Brain microvascular endothelial cell (primary cell): ENCODE measurements around the gene COL23A1.

Experiments used
- DNase-seq: peaks from one replicate; pipeline ENCODE4 v3.0.0-alpha.2; 2020
- H3K27ac ChIP-seq: fragments of 250-450 bp; sonication (Bioruptor Pico); 2 replicates; pipeline ENCODE4 v1.5.1; 2020; ENCODE audit warnings: mild to moderate bottlenecking, moderate library complexity
- H3K27me3 ChIP-seq: fragments of 250-450 bp; sonication (Bioruptor Pico); replicated peaks from 2 replicates; pipeline ENCODE4 v1.5.1; 2020; ENCODE audit warnings: mild to moderate bottlenecking
- H3K36me3 ChIP-seq: fragments of 250-450 bp; sonication (Bioruptor Pico); replicated peaks from 2 replicates; pipeline ENCODE4 v1.5.1; 2020; ENCODE audit warnings: mild to moderate bottlenecking
- H3K4me3 ChIP-seq: 2 replicates; pipeline ENCODE4 v1.5.1; 2011; ENCODE audit warnings: low read depth, mild to moderate bottlenecking, control low read depth, low read length, moderate library complexity
- CTCF ChIP-seq: IDR thresholded peaks from 2 replicates; pipeline ENCODE4 v1.5.1; 2011; ENCODE audit warnings: low read depth, mild to moderate bottlenecking, moderate library complexity, low read length, control low read depth, inconsistent platforms; ENCODE audit errors: missing control alignments
- in situ Hi-C: cut with HindIII; loops from 2 replicates; pipeline ENCODE4 v1.10.0; 2017; ENCODE audit warnings: low sequenced_read_pairs, low pct_ligation_motif_present

The COL23A1 gene

DNA sequence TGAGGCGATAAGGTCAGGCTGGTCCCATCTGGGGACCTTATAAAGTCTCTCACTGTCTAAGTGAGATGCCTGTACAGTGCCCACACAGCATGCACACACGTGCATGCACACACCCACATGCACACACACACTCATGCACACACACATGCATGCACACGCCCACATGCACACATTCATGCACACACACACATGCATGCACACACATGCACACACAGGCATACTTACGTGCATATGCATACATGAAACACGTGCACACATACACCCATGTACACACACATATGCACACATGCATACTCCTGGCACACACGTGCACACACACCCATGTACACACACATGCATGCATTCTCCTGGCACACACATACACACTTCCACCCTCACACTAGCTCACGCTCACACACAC lies 12.2 kb downstream of the COL23A1 start:
- TF ChIP-seq CTCF, result no peak
- no peak for DNase-seq
- peaks cover 8% of the 10 kb centered on the region for H3K27me3 ChIP-seq
- H3K27ac ChIP-seq, result no peak overlapping the region
- no peak overlapping the region for H3K4me3 ChIP-seq
- no peaks in the 10 kb centered on the region for H3K36me3 ChIP-seq
- in situ Hi-C loops, result no loop called here

GRCh38 chr5:178577376-178577839 lies 12.8 kb downstream of the COL23A1 start:
- in situ Hi-C loops, result no loop called here
- H3K27ac ChIP-seq, result no peak overlapping the region
- no peak for DNase-seq
- no peak for TF ChIP-seq CTCF
- H3K36me3 ChIP-seq, result no peaks in the 10 kb centered on the region
- H3K4me3 ChIP-seq, result no peak overlapping the region
- H3K27me3 ChIP-seq, result peaks cover 8% of the 10 kb centered on the region

- peaks cover 8% of the 10 kb centered on the region for H3K27me3 ChIP-seq
- no peak for TF ChIP-seq CTCF
- in situ Hi-C loops, result no loop called here
- H3K4me3 ChIP-seq, result no peak overlapping the region
- no peak for DNase-seq
- H3K36me3 ChIP-seq, result no peaks in the 10 kb centered on the region
- no peak overlapping the region for H3K27ac ChIP-seq
Observed at GRCh38 chr5:178576591-178577351, 13.4 kb downstream of the COL23A1 start.

- no peak for DNase-seq
- H3K36me3 ChIP-seq, result no peaks in the 10 kb centered on the region
- no peak overlapping the region for H3K4me3 ChIP-seq
- TF ChIP-seq CTCF, result no peak
- no peak overlapping the region for H3K27ac ChIP-seq
- in situ Hi-C loops, result no loop called here
- peaks cover 8% of the 10 kb centered on the region for H3K27me3 ChIP-seq
Observed at GRCh38 chr5:178573216-178573615, 17.0 kb downstream of the COL23A1 start.

DNA sequence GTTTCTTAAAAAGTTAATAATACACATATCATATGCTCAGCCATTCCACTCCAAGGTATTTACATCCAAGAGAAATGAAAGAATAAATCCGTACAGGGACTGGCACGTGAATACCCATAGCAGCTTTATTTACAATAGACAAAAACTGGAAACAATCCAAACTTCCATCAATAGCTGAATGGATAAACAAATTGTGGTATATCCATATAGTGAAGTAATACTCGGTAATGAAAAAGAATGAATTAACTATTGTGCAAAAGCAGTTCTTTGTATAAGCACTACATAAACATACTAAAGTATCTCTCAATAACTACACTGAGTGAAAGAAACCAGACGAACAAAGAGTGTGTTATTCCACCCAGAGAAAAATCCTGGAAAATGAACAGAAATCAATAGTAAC lies 17.6 kb downstream of the COL23A1 start:
- H3K36me3 ChIP-seq, result no peaks in the 10 kb centered on the region
- no peak overlapping the region for H3K4me3 ChIP-seq
- DNase-seq, result no peak
- in situ Hi-C loops, result no loop called here
- no peak for TF ChIP-seq CTCF
- H3K27me3 ChIP-seq, result peaks cover 8% of the 10 kb centered on the region
- H3K27ac ChIP-seq, result no peak overlapping the region

- H3K36me3 ChIP-seq, result no peaks in the 10 kb centered on the region
- peak; percentile 24 for DNase-seq
- no peak overlapping the region for H3K4me3 ChIP-seq
- H3K27me3 ChIP-seq, result no peaks in the 10 kb centered on the region
- no peak overlapping the region for H3K27ac ChIP-seq
- in situ Hi-C loops, result no loop called here
- no peak for TF ChIP-seq CTCF
Observed at GRCh38 chr5:178569485-178569884, 20.7 kb downstream of the COL23A1 start.
